ENCODE measurements around the gene UNG. TPM values are rescaled to one million over a fixed set of nuclear protein-coding genes. Genes with fewer than 3 reads are reported as not detected.

UNG gene
- total RNA-seq, 1 experiment from 2014 or later = 23.7 TPM

GRCh38 chr12:109087250-109087649 lies 10.1 kb upstream of the UNG start:
- DNase-seq (ENCODE audit: extremely low read depth, low read depth) = no peak

DNA sequence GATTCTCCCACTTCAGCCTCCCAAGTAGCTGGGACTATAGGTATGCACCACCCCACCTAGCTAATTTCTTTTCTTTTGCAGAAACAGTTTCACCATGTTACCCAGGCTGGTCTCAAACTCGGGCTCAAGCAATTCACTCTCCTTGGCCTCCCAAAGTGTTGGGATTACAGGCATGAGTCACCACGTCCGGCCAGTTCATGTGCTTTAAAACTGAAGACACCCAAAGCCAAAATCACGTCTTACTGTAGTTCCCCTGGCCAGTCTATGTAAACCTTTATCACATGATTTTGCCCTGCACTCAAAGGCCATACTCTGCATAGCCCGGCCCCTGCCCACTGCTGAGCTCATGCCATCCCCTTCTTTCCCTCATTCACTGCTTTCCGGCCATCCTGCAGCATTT lies 8.6 kb upstream of the UNG start:
- DNase-seq (ENCODE audit: extremely low read depth, low read depth) = no peak

GRCh38 chr12:109089683-109090082 lies 7.7 kb upstream of the UNG start:
- DNase-seq (ENCODE audit: extremely low read depth, low read depth) = no peak

- DNase-seq (ENCODE audit: extremely low read depth, low read depth) = no peak
Observed at GRCh38 chr12:109092497-109093021, 4.8 kb upstream of the UNG start.

- DNase-seq (ENCODE audit: extremely low read depth, low read depth) = peak; percentile 90
Observed at GRCh38 chr12:109093022-109093918, 4.1 kb upstream of the UNG start, which contains the start of gene ALKBH2. TSS of gene ALKBH2 (minus strand) at chr12:109093472. CDS start at chr12:109092786, 686 bp downstream.

DNA sequence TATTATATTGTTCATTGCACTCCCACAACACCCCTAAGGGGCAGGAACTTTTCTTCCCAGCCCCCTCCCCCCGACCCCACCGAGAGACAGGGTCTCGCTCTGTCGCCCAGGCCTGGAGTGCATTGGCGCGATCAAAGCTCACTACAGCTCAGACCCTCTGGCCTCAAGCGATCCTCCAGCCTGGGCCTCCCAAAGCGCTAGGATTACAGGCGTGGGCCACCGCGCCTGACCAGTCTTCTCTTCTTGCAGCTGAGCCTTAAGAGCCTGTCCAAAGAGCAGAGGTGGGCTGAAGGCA lies 310 bp upstream of the UNG start:
- DNase-seq (ENCODE audit: extremely low read depth, low read depth) = no peak

DNA sequence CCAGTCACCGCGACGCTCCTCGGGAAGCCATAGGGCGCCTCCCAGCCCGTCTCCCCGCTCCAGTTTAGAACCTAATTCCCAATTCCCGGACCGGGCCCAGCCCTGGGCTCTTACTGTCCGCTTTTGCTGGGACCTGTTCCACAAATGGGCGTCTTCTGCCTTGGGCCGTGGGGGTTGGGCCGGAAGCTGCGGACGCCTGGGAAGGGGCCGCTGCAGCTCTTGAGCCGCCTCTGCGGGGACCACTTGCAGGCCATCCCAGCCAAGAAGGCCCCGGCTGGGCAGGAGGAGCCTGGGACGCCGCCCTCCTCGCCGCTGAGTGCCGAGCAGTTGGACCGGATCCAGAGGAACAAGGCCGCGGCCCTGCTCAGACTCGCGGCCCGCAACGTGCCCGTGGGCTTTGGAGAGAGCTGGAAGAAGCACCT lies 797 bp downstream of the UNG start:
- DNase-seq (ENCODE audit: extremely low read depth, low read depth) = peak; percentile 14

- no peak for DNase-seq (ENCODE audit: extremely low read depth, low read depth)
Observed at GRCh38 chr12:109098651-109099050, 1.3 kb downstream of the UNG start.

DNA sequence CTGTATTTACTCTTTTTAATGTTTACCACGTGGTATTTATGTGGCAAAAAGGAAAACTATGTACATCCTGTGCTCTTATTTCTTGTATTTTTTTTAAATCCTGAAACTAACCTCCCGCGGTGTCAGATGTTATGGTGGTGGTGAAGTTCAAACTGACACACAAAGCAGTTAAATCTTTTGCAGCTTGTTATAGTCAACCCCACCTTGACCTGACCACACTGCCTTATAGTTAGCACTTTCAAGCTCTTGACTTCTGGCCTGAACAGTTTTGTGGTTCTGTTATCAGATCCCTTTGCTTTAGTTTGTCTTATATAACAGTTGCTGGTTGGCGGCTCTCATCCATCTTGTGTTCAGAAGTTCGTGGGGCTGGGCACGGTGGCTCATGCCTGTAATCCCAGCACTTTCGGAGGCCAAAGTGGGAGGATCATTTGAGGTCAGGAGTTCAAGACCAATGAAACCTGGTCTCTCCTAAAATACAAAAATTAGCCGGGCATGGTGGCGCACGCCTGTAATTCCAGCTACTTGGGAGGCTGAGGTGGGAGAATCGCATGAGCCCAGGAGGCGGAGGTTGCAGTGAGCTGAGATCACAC lies 2.1 kb downstream of the UNG start:
- no peak for DNase-seq (ENCODE audit: extremely low read depth, low read depth)

DNA sequence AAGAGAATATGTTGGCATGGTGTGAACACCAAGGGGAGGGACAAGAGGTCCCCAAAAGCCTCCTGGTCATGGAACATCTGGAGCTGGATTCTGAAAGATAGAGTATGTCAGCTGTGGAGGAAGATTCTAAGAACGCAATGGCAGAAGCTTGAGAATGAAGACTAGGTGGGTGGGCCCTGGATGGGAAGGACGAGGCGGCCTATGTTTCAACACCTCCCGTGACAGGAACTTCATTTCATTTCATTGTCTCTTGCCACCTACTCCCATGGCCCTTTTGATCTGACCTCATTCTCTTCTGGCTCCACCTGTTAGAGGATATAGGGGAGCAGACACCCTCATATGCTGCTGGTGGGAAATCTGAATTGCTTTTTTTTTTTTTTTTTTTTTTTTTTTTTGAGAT lies 3.3 kb downstream of the UNG start:
- DNase-seq (ENCODE audit: extremely low read depth, low read depth) = no peak

GRCh38 chr12:109102491-109102890 lies 5.1 kb downstream of the UNG start:
- no peak for DNase-seq (ENCODE audit: extremely low read depth, low read depth)

GRCh38 chr12:109105176-109105575 lies 7.8 kb downstream of the UNG start:
- DNase-seq (ENCODE audit: extremely low read depth, low read depth) = no peak

DNA sequence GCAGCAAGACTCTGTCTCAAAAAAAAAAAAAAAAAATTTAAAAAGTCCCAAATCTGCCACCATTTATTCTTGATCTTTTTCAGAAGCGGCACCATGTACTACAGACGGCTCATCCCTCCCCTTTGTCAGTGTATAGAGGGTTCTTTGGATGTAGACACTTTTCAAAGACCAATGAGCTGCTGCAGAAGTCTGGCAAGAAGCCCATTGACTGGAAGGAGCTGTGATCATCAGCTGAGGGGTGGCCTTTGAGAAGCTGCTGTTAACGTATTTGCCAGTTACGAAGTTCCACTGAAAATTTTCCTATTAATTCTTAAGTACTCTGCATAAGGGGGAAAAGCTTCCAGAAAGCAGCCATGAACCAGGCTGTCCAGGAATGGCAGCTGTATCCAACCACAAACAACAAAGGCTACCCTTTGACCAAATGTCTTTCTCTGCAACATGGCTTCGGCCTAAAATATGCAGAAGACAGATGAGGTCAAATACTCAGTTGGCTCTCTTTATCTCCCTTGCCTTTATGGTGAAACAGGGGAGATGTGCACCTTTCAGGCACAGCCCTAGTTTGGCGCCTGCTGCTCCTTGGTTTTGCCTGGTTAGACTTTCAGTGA lies 12.5 kb downstream of the UNG start:
- DNase-seq (ENCODE audit: extremely low read depth, low read depth) = no peak

GRCh38 chr12:109110988-109111495 lies 13.6 kb downstream of the UNG start:
- DNase-seq (ENCODE audit: extremely low read depth, low read depth) = peak; percentile 82

- DNase-seq (ENCODE audit: extremely low read depth, low read depth) = no peak
Observed at GRCh38 chr12:109112720-109113465, 15.5 kb downstream of the UNG start.

- no peak for DNase-seq (ENCODE audit: extremely low read depth, low read depth)
Observed at GRCh38 chr12:109113661-109114321, 16.4 kb downstream of the UNG start.

DNA sequence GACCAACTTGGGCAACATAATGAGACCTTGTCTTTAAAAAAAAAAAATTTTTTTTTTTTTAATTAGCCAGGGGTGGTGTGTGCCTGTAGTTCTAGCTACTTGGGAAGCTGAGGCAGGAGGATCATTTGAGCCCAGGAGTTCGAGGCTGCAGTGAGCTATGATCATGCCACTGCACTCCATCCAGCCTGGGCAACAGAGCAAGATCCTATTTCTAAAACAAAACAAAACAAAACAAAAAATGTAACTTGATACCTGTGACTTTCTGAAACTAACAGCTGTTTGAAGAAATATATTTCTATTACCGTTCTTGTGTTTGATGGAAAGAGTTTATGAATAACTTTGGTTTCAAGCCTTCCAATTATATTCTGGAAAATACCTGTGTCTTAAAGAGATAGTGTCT lies 17.2 kb downstream of the UNG start:
- no peak for DNase-seq (ENCODE audit: extremely low read depth, low read depth)

DNA sequence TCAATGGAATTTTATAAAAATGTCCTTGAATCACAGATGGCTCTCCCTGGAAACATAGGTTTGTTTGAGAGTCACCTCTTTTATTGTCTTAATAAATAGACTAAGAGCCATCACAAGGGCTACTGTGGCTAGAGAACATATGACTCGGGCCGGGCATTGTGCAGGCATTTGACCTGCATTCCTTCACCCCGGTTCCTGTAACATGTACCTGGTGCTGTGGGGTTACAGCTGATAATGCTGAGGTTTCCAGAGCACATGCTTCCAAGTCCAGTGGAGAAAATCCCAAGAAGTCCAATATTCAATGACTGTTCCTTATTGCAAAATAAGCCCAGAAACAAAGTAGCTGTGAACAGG lies 18.0 kb downstream of the UNG start:
- no peak for DNase-seq (ENCODE audit: extremely low read depth, low read depth)

- DNase-seq (ENCODE audit: extremely low read depth, low read depth) = no peak
Observed at GRCh38 chr12:109115758-109116610, 18.6 kb downstream of the UNG start, which contains the start of gene ACACB. TSS of gene ACACB (plus strand) at chr12:109116587. CDS start at chr12:109139406, 22,819 bp downstream.
